Measurements from ENCODE around the gene OSBP2.
A peak's percentile ranks its signal among the peaks of the same experiment; 100 is the strongest.

The OSBP2 gene

GRCh38 chr22:30792456-30792855, 97.8 kb downstream of the OSBP2 start:
- Histone ChIP-seq H3K9me3 (ENCODE audit: control insufficient read depth, low read length) (no peaks in the 10 kb centered on the region), H3K9ac (ENCODE audit: low read length) (no peak overlapping the region), H3K4me3 (ENCODE audit: low read length) (no peak overlapping the region), H3K4me1 (ENCODE audit: control insufficient read depth, insufficient read depth, low read length) (no peaks in the 10 kb centered on the region), H3K36me3 (ENCODE audit: control insufficient read depth, insufficient read depth, low read length, severe bottlenecking) (no peaks in the 10 kb centered on the region), H3K27me3 (replicated peaks; ENCODE audit: control insufficient read depth, insufficient read depth, low read length) (no peaks in the 10 kb centered on the region)
- no peak for DNase-seq (ENCODE audit: low read depth)

GRCh38 chr22:30795118-30795517, 100.4 kb downstream of the OSBP2 start:
- no peak overlapping the region for H3K9ac ChIP-seq (ENCODE audit: low read length)
- no peak for DNase-seq (ENCODE audit: low read depth)
- no peaks in the 10 kb centered on the region for H3K36me3 ChIP-seq (ENCODE audit: control insufficient read depth, insufficient read depth, low read length, severe bottlenecking)
- H3K27me3 ChIP-seq (replicated peaks; ENCODE audit: control insufficient read depth, insufficient read depth, low read length): no peaks in the 10 kb centered on the region
- no peaks in the 10 kb centered on the region for H3K4me1 ChIP-seq (ENCODE audit: control insufficient read depth, insufficient read depth, low read length)
- no peak overlapping the region for H3K4me3 ChIP-seq (ENCODE audit: low read length)
- no peaks in the 10 kb centered on the region for H3K9me3 ChIP-seq (ENCODE audit: control insufficient read depth, low read length)

GRCh38 chr22:30801695-30802094, 107.0 kb downstream of the OSBP2 start:
- peaks cover 6% of the 10 kb centered on the region for H3K4me1 ChIP-seq (ENCODE audit: control insufficient read depth, insufficient read depth, low read length)
- no peaks in the 10 kb centered on the region for H3K9me3 ChIP-seq (ENCODE audit: control insufficient read depth, low read length)
- no peak overlapping the region for H3K9ac ChIP-seq (ENCODE audit: low read length)
- no peaks in the 10 kb centered on the region for H3K36me3 ChIP-seq (ENCODE audit: control insufficient read depth, insufficient read depth, low read length, severe bottlenecking)
- H3K27me3 ChIP-seq (replicated peaks; ENCODE audit: control insufficient read depth, insufficient read depth, low read length): peaks cover 5% of the 10 kb centered on the region
- H3K4me3 ChIP-seq (ENCODE audit: low read length): no peak overlapping the region
- no peak for DNase-seq (ENCODE audit: low read depth)

- Histone ChIP-seq H3K36me3 (ENCODE audit: control insufficient read depth, insufficient read depth, low read length, severe bottlenecking) (no peaks in the 10 kb centered on the region), H3K9ac (ENCODE audit: low read length) (no peak overlapping the region), H3K4me1 (ENCODE audit: control insufficient read depth, insufficient read depth, low read length) (peaks cover 6% of the 10 kb centered on the region), H3K4me3 (ENCODE audit: low read length) (peak overlapping the region; percentile 73), H3K9me3 (ENCODE audit: control insufficient read depth, low read length) (no peaks in the 10 kb centered on the region), H3K27me3 (replicated peaks; ENCODE audit: control insufficient read depth, insufficient read depth, low read length) (peaks cover 5% of the 10 kb centered on the region)
- DNase-seq (ENCODE audit: low read depth): peak; percentile 98
These were observed 107.8 kb downstream of the OSBP2 start for GRCh38 chr22:30802202-30803166.

- Histone ChIP-seq H3K9me3 (ENCODE audit: control insufficient read depth, low read length) (no peaks in the 10 kb centered on the region), H3K4me1 (ENCODE audit: control insufficient read depth, insufficient read depth, low read length) (peaks cover 6% of the 10 kb centered on the region), H3K27me3 (replicated peaks; ENCODE audit: control insufficient read depth, insufficient read depth, low read length) (peaks cover 5% of the 10 kb centered on the region), H3K9ac (ENCODE audit: low read length) (no peak overlapping the region), H3K36me3 (ENCODE audit: control insufficient read depth, insufficient read depth, low read length, severe bottlenecking) (no peaks in the 10 kb centered on the region), H3K4me3 (ENCODE audit: low read length) (no peak overlapping the region)
- DNase-seq (ENCODE audit: low read depth): no peak
These were observed 109.0 kb downstream of the OSBP2 start for GRCh38 chr22:30803679-30804078.

- no peaks in the 10 kb centered on the region for H3K36me3 ChIP-seq (ENCODE audit: control insufficient read depth, insufficient read depth, low read length, severe bottlenecking)
- no peak for DNase-seq (ENCODE audit: low read depth)
- peaks cover 6% of the 10 kb centered on the region for H3K4me1 ChIP-seq (ENCODE audit: control insufficient read depth, insufficient read depth, low read length)
- H3K4me3 ChIP-seq (ENCODE audit: low read length): no peak overlapping the region
- H3K9me3 ChIP-seq (ENCODE audit: control insufficient read depth, low read length): no peaks in the 10 kb centered on the region
- no peak overlapping the region for H3K9ac ChIP-seq (ENCODE audit: low read length)
- peaks cover 5% of the 10 kb centered on the region for H3K27me3 ChIP-seq (replicated peaks; ENCODE audit: control insufficient read depth, insufficient read depth, low read length)
These were observed 110.0 kb downstream of the OSBP2 start for GRCh38 chr22:30804626-30805025.

- no peaks in the 10 kb centered on the region for H3K27me3 ChIP-seq (replicated peaks; ENCODE audit: control insufficient read depth, insufficient read depth, low read length)
- DNase-seq (ENCODE audit: low read depth): no peak
- no peaks in the 10 kb centered on the region for H3K36me3 ChIP-seq (ENCODE audit: control insufficient read depth, insufficient read depth, low read length, severe bottlenecking)
- no peak overlapping the region for H3K4me3 ChIP-seq (ENCODE audit: low read length)
- no peaks in the 10 kb centered on the region for H3K9me3 ChIP-seq (ENCODE audit: control insufficient read depth, low read length)
- no peak overlapping the region for H3K9ac ChIP-seq (ENCODE audit: low read length)
- H3K4me1 ChIP-seq (ENCODE audit: control insufficient read depth, insufficient read depth, low read length): peaks cover 6% of the 10 kb centered on the region
These were observed 111.8 kb downstream of the OSBP2 start for GRCh38 chr22:30806391-30806861.

- no peaks in the 10 kb centered on the region for H3K9me3 ChIP-seq (ENCODE audit: control insufficient read depth, low read length)
- no peaks in the 10 kb centered on the region for H3K36me3 ChIP-seq (ENCODE audit: control insufficient read depth, insufficient read depth, low read length, severe bottlenecking)
- no peak for DNase-seq (ENCODE audit: low read depth)
- H3K4me3 ChIP-seq (ENCODE audit: low read length): no peak overlapping the region
- H3K9ac ChIP-seq (ENCODE audit: low read length): no peak overlapping the region
- H3K4me1 ChIP-seq (ENCODE audit: control insufficient read depth, insufficient read depth, low read length): no peaks in the 10 kb centered on the region
- no peaks in the 10 kb centered on the region for H3K27me3 ChIP-seq (replicated peaks; ENCODE audit: control insufficient read depth, insufficient read depth, low read length)
These were observed 114.4 kb downstream of the OSBP2 start for GRCh38 chr22:30809086-30809485.

- Histone ChIP-seq H3K4me1 (ENCODE audit: control insufficient read depth, insufficient read depth, low read length) (no peaks in the 10 kb centered on the region), H3K9ac (ENCODE audit: low read length) (no peak overlapping the region), H3K27me3 (replicated peaks; ENCODE audit: control insufficient read depth, insufficient read depth, low read length) (no peaks in the 10 kb centered on the region), H3K4me3 (ENCODE audit: low read length) (no peak overlapping the region), H3K36me3 (ENCODE audit: control insufficient read depth, insufficient read depth, low read length, severe bottlenecking) (no peaks in the 10 kb centered on the region), H3K9me3 (ENCODE audit: control insufficient read depth, low read length) (no peaks in the 10 kb centered on the region)
- DNase-seq (ENCODE audit: low read depth): no peak
These were observed 115.4 kb downstream of the OSBP2 start for GRCh38 chr22:30810105-30810504.

- DNase-seq (ENCODE audit: low read depth): no peak
- Histone ChIP-seq H3K36me3 (ENCODE audit: control insufficient read depth, insufficient read depth, low read length, severe bottlenecking) (no peaks in the 10 kb centered on the region), H3K9me3 (ENCODE audit: control insufficient read depth, low read length) (no peaks in the 10 kb centered on the region), H3K4me3 (ENCODE audit: low read length) (no peak overlapping the region), H3K9ac (ENCODE audit: low read length) (no peak overlapping the region), H3K27me3 (replicated peaks; ENCODE audit: control insufficient read depth, insufficient read depth, low read length) (no peaks in the 10 kb centered on the region), H3K4me1 (ENCODE audit: control insufficient read depth, insufficient read depth, low read length) (no peaks in the 10 kb centered on the region)
These were observed 119.3 kb downstream of the OSBP2 start for GRCh38 chr22:30813936-30814335.

- no peak overlapping the region for H3K4me3 ChIP-seq (ENCODE audit: low read length)
- H3K36me3 ChIP-seq (ENCODE audit: control insufficient read depth, insufficient read depth, low read length, severe bottlenecking): no peaks in the 10 kb centered on the region
- no peaks in the 10 kb centered on the region for H3K4me1 ChIP-seq (ENCODE audit: control insufficient read depth, insufficient read depth, low read length)
- no peaks in the 10 kb centered on the region for H3K27me3 ChIP-seq (replicated peaks; ENCODE audit: control insufficient read depth, insufficient read depth, low read length)
- no peak overlapping the region for H3K9ac ChIP-seq (ENCODE audit: low read length)
- H3K9me3 ChIP-seq (ENCODE audit: control insufficient read depth, low read length): no peaks in the 10 kb centered on the region
- DNase-seq (ENCODE audit: low read depth): no peak
These were observed 121.7 kb downstream of the OSBP2 start for GRCh38 chr22:30816413-30816812.

Data from adipocyte (in vitro differentiated cells).